ENCODE measurements around the gene VAV3. TPM values are rescaled to one million over a fixed set of nuclear protein-coding genes. Genes with fewer than 3 reads are reported as not detected.

The VAV3 gene
- total and polyA plus RNA-seq, 2 experiments from 2014 or later = under 0.01 to 0.24 TPM

GRCh38 chr1:107952989-107953388 is 12.0 kb downstream of the VAV3 start:
- Histone ChIP-seq H3F3A (ENCODE audit: insufficient read depth) (no peaks in the 10 kb centered on the region), H3K9me2 (ENCODE audit: insufficient read depth) (no peaks in the 10 kb centered on the region), H3K79me2 (ENCODE audit: insufficient read depth) (no peaks in the 10 kb centered on the region), H2AFZ (no peak overlapping the region), H3K4me3 (no peak overlapping the region), H3K9me3 (ENCODE audit: low read depth) (no peaks in the 10 kb centered on the region), H3K27me3 (replicated peaks; ENCODE audit: insufficient read depth) (0 out of 2 replicates have a peak, but pooled peaks cover 13% of the 10 kb centered on the region), H3K4me2 (ENCODE audit: unreplicated experiment) (no peak overlapping the region), H3K9ac (no peak overlapping the region), H3K4me1 (ENCODE audit: insufficient read depth) (no peaks in the 10 kb centered on the region), H4K20me1 (ENCODE audit: insufficient read depth) (no peaks in the 10 kb centered on the region), H3K27ac (no peak overlapping the region), H3K36me3 (ENCODE audit: low read depth) (no peaks in the 10 kb centered on the region)
- no peak for DNase-seq
- WGBS, 2 experiments (ENCODE audit: low coverage in 1 of 2, low lambda C conversion rate in 2 of 2, missing lambda C conversion rate in 2 of 2) = 15 to 18% methylated on average over 2 of the region's 2 CpGs
- in situ Hi-C loops (cut with MboI) = no loop called here
- no peak for TF ChIP-seq EZH2phosphoT487 (IDR thresholded peaks at IDR 0.05; ENCODE audit: insufficient read depth, low read depth)
- no peak for TF ChIP-seq EZH2 (IDR thresholded peaks at IDR 0.05; ENCODE audit: insufficient read depth, poor library complexity, severe bottlenecking)

DNA sequence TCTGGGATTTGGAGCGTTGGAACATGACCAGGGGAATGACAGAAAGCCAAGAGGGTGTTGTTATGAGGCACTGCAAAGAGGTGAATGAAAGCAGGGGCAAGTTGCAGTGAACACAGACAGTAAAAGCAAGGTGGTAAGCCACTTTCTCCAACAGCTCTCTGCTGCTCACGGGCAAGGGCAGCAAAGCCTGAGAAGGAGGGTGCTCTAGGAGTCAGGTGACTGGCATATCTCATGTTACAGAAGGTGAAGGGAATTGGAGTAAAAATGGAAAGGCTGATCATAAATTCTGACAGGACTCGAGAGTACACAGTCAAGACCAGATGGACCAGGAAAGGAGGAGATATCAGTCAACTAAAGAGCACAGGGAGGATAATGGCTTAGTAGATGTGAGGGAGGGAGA is 14.5 kb downstream of the VAV3 start:
- Histone ChIP-seq H3K27me3 (replicated peaks; ENCODE audit: insufficient read depth) (peaks cover 6% of the 10 kb centered on the region; the same call in 1 of the 2 replicates), H3K9ac (no peak overlapping the region), H2AFZ (no peak overlapping the region), H3K4me3 (no peak overlapping the region), H3F3A (ENCODE audit: insufficient read depth) (no peaks in the 10 kb centered on the region), H3K27ac (no peak overlapping the region), H3K9me2 (ENCODE audit: insufficient read depth) (no peaks in the 10 kb centered on the region), H3K9me3 (ENCODE audit: low read depth) (no peaks in the 10 kb centered on the region), H4K20me1 (ENCODE audit: insufficient read depth) (no peaks in the 10 kb centered on the region), H3K4me2 (ENCODE audit: unreplicated experiment) (no peak overlapping the region), H3K36me3 (ENCODE audit: low read depth) (no peaks in the 10 kb centered on the region), H3K79me2 (ENCODE audit: insufficient read depth) (no peaks in the 10 kb centered on the region), H3K4me1 (ENCODE audit: insufficient read depth) (no peaks in the 10 kb centered on the region)
- DNase-seq = no peak
- WGBS, 2 experiments (ENCODE audit: low coverage in 1 of 2, low lambda C conversion rate in 2 of 2, missing lambda C conversion rate in 2 of 2) = 63 to 66% methylated on average over 3 of the region's 3 CpGs
- in situ Hi-C loops (cut with MboI) = no loop called here
- no peak for TF ChIP-seq EZH2 (IDR thresholded peaks at IDR 0.05; ENCODE audit: insufficient read depth, poor library complexity, severe bottlenecking)
- TF ChIP-seq EZH2phosphoT487 (IDR thresholded peaks at IDR 0.05; ENCODE audit: insufficient read depth, low read depth) = no peak

GRCh38 chr1:107949467-107950253 is 15.3 kb downstream of the VAV3 start:
- DNase-seq = no peak
- no peaks in the 10 kb centered on the region for H4K20me1 ChIP-seq (ENCODE audit: insufficient read depth)
- WGBS, 2 experiments (ENCODE audit: low coverage in 1 of 2, low lambda C conversion rate in 2 of 2, missing lambda C conversion rate in 2 of 2) = 59 to 62% methylated on average over 3 of the region's 3 CpGs
- H3K4me2 ChIP-seq (ENCODE audit: unreplicated experiment) = no peak overlapping the region
- H3K79me2 ChIP-seq (ENCODE audit: insufficient read depth) = no peaks in the 10 kb centered on the region
- no peaks in the 10 kb centered on the region for H3K36me3 ChIP-seq (ENCODE audit: low read depth)
- no peaks in the 10 kb centered on the region for H3K4me1 ChIP-seq (ENCODE audit: insufficient read depth)
- no peaks in the 10 kb centered on the region; the same call in 1 of the 2 replicates for H3K27me3 ChIP-seq (replicated peaks; ENCODE audit: insufficient read depth)
- no peaks in the 10 kb centered on the region for H3F3A ChIP-seq (ENCODE audit: insufficient read depth)
- in situ Hi-C loops (cut with MboI) = no loop called here
- H2AFZ ChIP-seq = no peak overlapping the region
- no peaks in the 10 kb centered on the region for H3K9me2 ChIP-seq (ENCODE audit: insufficient read depth)
- no peak overlapping the region for H3K9ac ChIP-seq
- H3K9me3 ChIP-seq (ENCODE audit: low read depth) = no peaks in the 10 kb centered on the region
- H3K27ac ChIP-seq = no peak overlapping the region
- no peak overlapping the region for H3K4me3 ChIP-seq
- TF ChIP-seq EZH2 (IDR thresholded peaks at IDR 0.05; ENCODE audit: insufficient read depth, poor library complexity, severe bottlenecking) (no peak), EZH2phosphoT487 (IDR thresholded peaks at IDR 0.05; ENCODE audit: insufficient read depth, low read depth) (no peak)

GRCh38 chr1:107946794-107947193 is 18.2 kb downstream of the VAV3 start:
- no peaks in the 10 kb centered on the region; the same call in 1 of the 2 replicates for H3K27me3 ChIP-seq (replicated peaks; ENCODE audit: insufficient read depth)
- no peak overlapping the region for H3K27ac ChIP-seq
- H3K4me2 ChIP-seq (ENCODE audit: unreplicated experiment) = no peak overlapping the region
- H3K79me2 ChIP-seq (ENCODE audit: insufficient read depth) = no peaks in the 10 kb centered on the region
- no peaks in the 10 kb centered on the region for H3K4me1 ChIP-seq (ENCODE audit: insufficient read depth)
- DNase-seq = no peak
- no peaks in the 10 kb centered on the region for H3K9me3 ChIP-seq (ENCODE audit: low read depth)
- H3F3A ChIP-seq (ENCODE audit: insufficient read depth) = no peaks in the 10 kb centered on the region
- in situ Hi-C loops (cut with MboI) = no loop called here
- no peak overlapping the region for H3K4me3 ChIP-seq
- no peaks in the 10 kb centered on the region for H4K20me1 ChIP-seq (ENCODE audit: insufficient read depth)
- no peaks in the 10 kb centered on the region for H3K9me2 ChIP-seq (ENCODE audit: insufficient read depth)
- H2AFZ ChIP-seq = no peak overlapping the region
- no peak for TF ChIP-seq EZH2phosphoT487 (IDR thresholded peaks at IDR 0.05; ENCODE audit: insufficient read depth, low read depth)
- TF ChIP-seq EZH2 (IDR thresholded peaks at IDR 0.05; ENCODE audit: insufficient read depth, poor library complexity, severe bottlenecking) = no peak
- H3K36me3 ChIP-seq (ENCODE audit: low read depth) = no peaks in the 10 kb centered on the region
- H3K9ac ChIP-seq = no peak overlapping the region
